ENCODE results near the gene FAF1.
A peak's percentile ranks its signal among the peaks of the same experiment; 100 is the strongest.

The FAF1 gene

GRCh38 chr1:50693829-50694228 is 266.2 kb downstream of the FAF1 start:
- no peak for DNase-seq

DNA sequence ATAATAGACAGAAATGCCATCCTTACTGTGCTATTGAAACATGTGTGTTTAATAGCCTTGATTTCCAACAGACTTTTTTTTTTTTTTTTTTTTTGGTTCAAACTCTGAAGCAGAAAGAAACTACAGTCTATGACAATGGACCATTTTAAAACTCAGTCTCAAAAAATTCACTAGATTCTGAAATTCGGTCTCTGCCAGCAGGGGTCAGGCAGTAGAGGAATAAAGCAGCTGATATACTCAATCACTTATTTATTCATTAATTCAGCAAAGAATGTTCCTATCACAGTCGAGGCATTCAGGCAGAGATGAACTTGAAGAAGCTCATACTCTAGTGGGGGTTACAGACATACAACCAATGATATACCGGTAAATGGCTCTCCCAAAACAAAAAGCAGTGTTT is 275.9 kb downstream of the FAF1 start:
- no peak for DNase-seq

DNA sequence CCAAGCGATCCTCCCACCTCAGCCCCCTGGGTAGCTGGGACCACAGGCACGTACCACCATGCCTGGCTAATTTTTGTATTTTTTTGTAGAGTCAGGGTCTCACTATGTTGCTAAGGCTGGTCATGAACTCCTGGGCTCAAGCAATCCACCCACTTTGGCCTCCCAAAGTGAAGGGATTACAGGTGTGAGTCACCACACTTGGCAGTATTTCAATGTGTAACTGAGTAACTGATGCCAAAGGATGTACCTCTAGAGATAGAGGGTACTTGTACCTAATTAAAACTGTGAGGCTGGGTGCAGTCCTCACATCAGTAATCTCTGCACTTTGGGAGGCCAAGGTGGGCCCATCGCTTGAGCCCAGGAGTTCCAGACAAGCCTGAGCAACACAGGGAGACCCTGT is 278.1 kb downstream of the FAF1 start:
- DNase-seq, result peak; percentile 9

DNA sequence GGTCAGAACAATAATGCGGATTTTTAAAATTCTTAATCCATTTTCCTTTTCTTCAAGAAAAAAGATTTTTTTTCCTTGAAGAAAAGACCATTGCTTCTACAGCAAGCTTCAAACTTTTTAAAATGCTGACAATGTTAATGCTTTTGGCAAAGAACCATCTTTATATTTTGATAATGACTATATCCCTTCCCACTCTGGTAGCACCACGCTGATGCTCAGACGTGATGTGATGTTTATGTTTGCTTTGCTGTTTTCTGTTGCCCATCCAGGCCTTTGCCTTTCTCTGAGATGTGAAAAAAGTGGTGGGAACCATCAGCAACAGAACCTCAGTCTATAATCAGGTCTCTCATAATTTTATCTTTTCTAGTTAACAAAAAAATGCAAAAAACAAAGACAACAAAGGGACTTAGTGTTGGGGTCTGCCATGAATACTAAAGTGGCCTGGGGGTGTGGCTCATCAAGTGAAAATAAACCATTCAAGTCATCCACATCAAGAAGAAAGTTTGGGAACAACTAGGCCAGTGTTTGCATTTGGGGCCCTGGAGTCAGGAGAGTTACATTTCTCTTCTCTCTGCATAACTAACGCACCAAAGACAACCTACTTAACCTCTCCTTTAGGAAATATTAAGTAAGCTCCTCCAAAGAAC is 292.2 kb downstream of the FAF1 start:
- DNase-seq, result no peak

DNA sequence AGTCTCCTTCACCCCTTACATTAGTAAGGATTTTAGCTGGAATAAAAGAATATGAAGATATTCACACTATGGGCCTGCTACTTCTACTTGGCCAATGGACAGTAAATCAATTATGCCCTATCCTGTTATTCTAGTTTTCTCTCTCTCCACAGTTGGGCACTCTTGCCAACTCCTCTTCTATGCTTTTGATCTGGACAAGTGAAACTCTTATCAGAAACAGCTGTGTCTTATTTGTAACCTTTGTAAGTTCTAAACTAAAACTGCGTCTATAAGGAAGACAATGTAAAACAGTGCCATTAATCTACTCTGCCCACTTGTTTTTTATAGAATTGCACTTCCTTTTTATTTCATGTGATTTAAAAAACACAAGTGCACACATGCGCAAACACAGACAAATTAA is 292.8 kb downstream of the FAF1 start:
- DNase-seq, result no peak

- no peak for DNase-seq
These were observed 293.2 kb downstream of the FAF1 start for GRCh38 chr1:50666849-50667248.

DNA sequence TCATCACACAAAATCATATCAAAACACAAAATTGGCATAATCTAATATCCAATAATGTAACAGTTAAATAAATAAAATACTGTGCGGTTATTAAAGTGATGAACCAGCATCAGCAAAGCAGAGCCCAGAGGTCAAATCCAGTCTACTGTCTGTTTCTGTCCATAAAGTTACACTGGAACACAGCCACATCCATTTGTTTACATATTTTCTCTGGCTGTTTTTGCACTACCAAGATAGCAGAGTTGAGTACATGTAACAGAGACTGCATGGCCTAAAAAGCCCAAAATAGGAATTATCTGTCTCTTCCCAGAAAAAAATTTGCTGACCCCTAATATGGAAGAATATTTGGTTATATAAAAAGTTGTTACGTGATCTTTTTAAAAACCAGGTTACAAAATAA is 294.7 kb downstream of the FAF1 start:
- DNase-seq, result peak; percentile 5

GRCh38 chr1:50661626-50662025 is 298.4 kb downstream of the FAF1 start:
- peak; percentile 71 for DNase-seq

DNA sequence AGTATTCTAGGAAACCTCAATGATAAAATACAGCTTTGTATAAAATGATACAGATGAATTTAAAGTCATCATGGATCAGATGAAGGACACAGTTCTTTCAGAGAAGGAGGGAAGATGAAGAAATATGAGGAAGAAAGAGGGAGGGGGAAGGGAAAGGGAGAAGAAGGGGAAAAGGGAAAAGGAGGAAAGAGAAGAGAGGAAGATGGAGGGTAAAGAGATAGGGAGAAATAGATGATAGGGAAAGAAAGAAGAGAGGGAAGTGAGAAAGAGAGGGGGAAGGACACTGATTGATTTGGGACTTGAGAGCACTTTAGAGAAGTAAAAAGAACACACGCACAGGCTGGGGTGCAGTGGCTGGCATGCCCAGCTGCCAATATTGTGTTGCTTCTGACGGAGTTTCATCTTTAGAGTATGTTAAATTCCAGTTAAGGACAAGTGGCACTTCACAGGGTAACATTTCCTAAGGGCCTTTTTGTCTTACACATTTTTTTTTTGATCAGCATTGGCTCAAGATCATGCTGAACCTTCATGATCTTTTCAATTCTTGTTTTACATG is 300.9 kb downstream of the FAF1 start:
- no peak for DNase-seq

DNA sequence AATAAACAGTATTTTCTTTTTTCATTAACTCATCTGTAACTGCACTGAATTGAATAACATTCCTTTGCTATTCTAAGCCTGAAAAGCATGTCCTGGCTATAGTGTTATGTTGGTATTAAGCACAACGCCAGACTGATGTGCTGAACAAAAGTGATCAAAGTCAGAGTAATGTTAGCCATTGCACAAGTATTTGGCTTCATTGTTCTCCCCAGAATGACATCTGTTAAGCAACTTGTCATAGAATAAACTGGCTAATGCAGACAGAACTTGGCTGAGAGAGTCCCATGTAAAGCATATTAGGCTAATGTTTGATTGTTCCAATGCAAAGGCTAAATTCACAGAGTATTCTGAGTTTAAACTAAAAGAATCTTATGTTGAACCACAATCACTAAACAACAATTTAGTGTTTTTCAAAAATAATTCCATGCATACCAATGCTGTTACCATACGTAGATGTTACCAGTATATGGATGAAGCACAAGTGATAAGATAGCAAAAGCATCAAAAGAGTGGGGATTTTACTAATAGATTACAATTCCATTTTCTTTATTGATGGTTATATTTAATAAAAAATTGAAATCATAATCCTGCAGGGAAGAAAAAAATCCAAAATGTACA is 301.5 kb downstream of the FAF1 start:
- peak; percentile 39 for DNase-seq

DNA sequence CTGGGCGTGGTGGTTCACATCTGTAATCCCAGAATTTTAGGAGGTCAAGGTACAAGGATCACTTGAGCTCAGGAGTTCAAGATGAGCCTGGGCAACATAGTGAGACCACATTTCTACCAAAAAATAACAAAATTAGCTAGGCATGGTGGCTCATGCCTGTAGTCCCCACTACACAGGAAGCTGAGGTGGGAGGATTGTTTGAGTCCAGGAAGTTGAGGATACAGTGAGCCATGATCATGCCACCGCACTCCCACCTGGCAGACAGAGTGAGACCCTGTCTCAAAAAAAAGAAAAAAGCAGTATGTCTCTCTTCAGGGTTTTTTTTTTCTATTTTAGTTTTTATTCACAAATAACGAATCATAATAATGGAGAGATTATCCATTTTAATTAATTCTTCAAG is 303.1 kb downstream of the FAF1 start:
- no peak for DNase-seq

GRCh38 chr1:50651476-50652263 is 308.4 kb downstream of the FAF1 start:
- no peak for DNase-seq

GRCh38 chr1:50646526-50646925 is 313.5 kb downstream of the FAF1 start:
- no peak for DNase-seq

GRCh38 chr1:50645139-50645538 is 314.9 kb downstream of the FAF1 start:
- no peak for DNase-seq

- DNase-seq, result no peak
These were observed 315.5 kb downstream of the FAF1 start for GRCh38 chr1:50644447-50645105.

DNA sequence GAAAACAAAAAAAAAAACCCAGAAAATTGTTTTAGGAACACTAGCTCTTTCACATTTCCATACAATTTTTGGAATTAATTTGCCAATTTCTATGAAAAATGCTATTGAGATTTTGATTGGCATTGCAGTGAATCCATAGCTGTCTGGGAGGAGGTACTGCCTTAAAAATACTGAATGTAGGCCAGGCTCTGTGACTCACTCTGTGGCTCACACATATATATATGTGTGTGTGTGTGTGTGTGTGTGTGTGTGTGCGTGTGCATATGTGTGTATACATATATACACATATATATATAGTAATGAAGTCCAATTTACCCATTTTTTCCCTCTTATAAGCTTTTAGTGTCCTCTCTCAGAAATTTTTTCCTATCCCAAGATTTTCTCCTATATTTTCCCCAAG is 322.6 kb downstream of the FAF1 start:
- DNase-seq, result peak; percentile 12

GRCh38 chr1:50634251-50634650 is 325.8 kb downstream of the FAF1 start:
- no peak for DNase-seq

GRCh38 chr1:50633465-50633864 is 326.6 kb downstream of the FAF1 start:
- DNase-seq, result no peak

DNA sequence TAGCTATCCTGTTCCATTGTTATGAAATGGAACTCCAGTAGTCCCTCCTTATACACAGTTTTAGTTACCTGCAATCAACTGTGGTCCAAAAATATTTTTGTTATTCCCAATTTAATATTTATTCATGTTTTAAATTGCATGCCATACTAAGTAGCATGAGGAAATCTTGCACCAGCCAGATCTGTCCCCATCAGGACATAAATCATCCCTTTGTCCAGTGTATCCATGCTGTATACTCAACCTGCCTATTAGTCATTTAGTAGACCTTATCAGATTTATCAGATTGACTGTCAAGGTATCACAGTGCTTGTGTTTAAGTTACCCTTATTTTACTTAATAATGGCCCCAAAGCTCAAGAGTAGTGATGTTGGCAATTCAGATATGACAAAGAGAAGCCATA is 328.9 kb downstream of the FAF1 start:
- DNase-seq, result no peak

DNA sequence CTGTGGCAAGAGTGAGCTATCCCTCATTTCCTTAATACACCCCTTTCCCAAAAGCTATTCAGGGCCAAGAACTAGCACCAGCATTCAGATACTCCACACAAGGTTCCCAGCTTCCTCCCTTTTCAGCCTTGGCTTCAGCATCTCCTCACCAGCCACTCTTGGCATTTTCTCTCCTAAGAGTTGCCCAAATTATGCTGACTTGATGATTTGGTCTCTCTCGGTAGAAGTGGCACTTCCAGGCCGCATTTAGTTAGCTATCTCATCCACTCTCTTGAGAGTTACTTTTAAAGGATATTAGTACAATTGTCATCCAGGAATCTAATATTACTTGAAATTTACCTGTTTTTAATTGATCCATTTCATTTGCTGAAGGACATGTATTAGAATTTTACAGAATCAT is 337.8 kb downstream of the FAF1 start:
- DNase-seq, result no peak

- peak; percentile 22 for DNase-seq
These were observed 339.3 kb downstream of the FAF1 start for GRCh38 chr1:50620680-50621329.

GRCh38 chr1:50615036-50615750 is 344.9 kb downstream of the FAF1 start:
- DNase-seq, result no peak

Measured in HCEC 1CT (cell line).